Right hindlimb (tissue), 1 donor: ENCODE results near the gene NCKAP5.
A peak's percentile ranks its signal among the peaks of the same experiment; 100 is the strongest.

Source experiments
- DNase-seq: peaks from one replicate; pipeline ENCODE4 v3.0.0-alpha.2; 2018

NCKAP5 gene

DNA sequence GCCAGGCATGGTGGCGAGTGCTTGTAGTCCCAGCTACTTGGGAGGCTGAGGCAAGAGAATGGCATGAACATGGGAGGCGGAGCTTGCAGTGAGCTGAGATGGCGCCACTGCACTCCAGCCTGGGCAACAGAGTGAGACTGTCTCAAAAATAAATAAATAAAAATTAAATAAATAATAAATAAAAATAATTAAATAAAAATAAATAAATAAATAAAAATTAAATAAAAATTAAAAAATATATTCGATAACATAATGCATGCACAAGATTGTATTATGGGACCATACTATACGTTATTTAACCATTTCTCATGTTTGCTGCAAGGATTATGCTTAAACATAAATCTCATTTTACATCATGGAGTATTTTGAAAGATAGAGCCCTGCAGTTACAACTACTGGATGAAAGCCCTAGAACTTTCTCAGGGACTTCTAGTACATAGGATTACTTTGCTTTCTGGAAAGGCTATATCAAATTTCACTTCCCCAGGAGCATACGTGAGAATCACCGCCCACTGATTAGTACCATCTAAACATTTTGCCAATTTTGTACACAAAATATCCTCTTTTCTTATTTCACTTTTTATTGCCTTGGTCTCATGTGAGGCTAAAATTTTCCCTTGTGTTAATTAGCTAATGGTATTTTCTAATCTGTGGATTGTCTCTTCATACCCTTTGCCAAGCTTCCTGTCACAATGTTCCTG is 664.0 kb downstream of the NCKAP5 start:
- DNase-seq: no peak

DNA sequence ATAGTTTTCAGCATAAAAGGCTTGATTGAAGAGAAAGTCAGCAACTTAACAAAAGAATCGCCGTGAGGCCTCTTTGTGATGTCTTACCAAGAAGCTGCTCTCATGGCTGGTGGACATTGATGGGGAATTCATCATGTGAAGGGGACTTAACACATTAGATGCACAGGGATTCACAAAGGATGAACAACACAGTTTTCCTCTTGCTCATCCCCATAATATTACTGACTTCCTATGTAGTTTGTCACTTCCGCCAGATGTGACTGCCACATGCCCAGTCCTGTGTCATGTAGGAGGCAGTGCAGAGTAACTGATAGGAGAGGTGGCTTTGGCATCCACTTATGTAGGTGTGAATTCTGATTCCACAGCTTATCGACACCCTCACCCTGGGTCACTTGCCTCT is 665.6 kb downstream of the NCKAP5 start:
- no peak for DNase-seq

DNA sequence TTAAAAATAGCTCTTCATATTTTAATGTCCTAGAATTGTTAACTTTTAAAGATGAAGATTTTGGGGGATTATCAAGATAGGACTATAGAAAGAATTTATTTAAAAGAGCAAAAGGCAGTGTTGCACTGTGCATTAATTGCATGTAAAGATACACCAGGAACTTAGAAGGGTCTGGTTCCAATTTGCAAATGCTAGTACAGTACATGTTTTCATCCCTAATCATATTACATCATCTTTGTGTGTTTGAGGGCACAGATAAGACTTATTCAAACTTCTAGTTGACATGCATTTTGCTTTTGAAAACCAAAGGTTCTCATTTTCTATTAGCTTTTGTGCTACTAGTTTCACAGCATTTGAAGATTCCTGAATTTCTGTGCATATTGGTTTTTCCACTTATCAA is 666.6 kb downstream of the NCKAP5 start:
- no peak for DNase-seq

DNA sequence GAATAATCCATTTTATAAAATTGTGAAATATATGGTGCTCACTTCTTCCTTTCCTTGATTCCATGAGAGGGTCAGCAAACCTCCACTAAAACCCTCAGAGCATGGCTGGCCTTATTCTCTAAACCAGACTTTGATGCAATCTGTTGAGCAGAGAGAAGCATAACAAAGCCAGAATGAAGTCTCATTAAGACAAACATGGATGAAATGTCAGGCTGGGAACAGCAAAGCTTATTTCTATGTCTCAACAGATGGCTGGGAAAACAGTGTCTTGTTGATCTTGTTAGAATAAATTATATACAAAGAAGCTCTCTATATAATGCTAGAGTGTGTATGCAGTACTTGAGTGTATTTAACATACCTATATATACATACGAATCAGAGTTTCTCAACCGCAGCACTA is 671.2 kb downstream of the NCKAP5 start:
- DNase-seq: no peak

DNA sequence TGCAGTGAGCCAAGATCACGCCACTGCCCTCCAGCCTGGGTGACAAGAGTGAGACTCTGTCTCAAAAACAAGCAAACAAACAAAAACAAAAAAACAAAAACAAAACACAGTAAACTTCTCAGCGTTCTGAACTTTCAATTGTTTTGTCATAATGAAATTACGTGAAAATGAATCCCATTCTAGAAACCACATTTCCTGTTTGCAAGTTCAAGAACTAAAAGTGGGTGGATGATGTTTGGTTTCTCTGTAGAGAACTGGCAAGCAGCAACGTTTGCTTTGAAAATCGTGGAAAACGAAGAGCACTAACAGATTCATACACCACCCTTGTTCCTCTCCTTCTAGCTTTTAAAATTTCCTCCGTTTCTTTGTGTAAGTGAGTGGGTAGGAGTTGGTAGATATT is 672.2 kb downstream of the NCKAP5 start:
- no peak for DNase-seq

DNA sequence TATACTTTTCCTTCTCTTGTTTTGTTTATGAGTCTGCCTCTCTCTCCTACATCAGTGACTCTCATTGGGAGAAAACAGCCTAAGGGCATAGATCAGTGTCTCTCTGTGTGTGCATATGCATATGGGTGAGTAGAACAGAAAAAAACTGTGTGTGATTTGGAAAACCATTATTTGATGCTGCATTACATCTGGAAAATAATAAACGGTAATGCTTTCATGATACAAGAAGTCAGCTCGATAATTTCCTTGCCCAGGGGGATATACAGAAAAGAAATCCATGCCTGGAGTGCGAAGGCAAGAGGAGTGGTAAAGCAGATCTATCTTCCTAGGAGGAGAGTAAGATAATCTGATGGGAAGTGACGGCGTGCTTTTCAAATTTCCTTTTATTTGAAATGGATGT is 676.8 kb downstream of the NCKAP5 start:
- no peak for DNase-seq

DNA sequence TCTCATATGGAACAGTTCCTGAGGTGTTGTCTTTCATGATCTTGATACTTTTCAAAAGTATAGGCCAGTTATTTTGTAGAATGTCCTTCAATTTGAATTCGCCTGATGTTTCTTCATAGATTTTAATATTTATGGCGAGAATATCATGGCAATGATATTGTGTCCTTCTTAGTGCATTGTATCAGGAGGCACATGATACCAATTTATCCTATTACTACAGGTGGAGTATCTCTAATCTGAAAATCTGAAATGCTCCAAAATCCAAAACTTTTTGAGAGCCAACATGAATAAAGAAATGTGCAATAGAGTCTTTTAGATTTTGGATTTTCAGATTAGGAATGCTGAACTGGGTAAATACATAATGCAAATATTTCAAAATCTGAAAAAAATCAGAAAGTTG is 681.7 kb downstream of the NCKAP5 start:
- no peak for DNase-seq

DNA sequence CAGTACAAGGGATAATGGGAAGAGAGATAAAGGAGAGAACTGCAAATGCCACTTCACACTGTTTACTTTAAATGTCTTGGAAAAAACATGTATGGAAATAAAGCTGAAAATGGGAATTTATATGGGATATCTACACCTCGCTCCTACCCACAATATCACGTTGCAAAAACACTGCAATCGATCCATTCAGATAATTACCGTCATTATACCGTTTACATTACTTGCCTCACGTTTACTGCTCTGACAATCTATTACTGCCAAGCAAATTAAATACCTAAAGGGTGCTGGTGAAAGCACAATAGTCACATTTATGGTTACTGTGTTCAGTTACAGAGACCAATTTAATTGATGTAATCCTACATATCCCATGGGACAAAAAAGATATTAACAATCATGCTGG is 683.6 kb downstream of the NCKAP5 start:
- DNase-seq: no peak

DNA sequence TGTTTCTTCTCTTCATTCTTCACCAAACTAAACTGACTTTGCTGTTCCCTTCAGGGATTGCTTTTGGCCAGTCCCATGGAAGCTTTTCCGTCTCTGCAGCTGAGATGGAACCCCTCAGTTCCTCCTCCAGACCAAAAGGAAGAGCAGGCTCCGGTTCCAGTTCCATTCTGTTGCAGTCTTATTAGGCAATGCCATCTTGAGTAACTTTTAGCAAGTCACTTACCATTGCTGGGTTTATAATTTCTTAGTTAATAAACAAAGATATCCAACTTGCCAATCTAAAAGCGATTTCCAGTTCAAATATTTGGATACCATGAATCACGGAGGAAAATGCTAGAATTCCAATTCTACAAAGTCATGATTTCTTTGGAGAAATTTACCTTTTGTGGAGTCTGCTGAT is 684.0 kb downstream of the NCKAP5 start:
- no peak for DNase-seq

DNA sequence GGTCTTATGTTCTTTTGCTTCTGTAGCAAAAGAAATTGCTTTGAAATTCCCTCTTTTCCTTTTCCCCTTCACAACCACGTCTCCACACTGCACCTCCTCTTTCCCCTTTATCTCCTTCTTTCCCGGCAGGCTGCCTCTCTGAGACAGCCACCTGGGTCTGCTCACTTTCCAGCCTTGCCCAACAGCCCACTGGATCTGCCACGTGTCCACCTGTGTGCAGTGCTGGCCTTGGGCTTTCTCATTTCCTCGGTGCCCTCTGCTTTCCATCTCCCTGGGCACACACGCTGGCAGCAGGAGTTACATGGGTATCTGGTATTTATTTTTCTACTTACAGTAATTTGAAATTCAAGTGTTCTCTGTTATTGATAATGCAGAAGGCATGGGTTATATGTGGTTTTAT is 684.8 kb downstream of the NCKAP5 start:
- no peak for DNase-seq

DNA sequence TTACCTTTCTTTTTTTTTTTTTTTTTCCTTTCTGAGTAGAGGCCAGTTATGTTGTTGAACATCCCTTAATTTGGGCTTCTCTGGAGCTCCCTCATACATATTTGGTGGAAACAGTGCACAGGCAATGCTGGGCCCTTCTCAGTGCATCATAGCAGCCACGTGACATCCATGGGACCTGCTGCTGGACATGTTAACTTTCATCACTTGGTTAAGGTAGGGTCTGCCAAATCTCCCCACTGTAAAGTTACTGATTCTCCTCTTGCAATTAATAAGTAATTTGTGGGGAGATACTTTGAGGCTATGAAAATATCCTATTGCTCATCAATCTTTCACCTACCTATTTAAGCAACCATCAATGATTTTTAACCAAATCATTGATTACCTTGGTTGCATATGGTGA is 686.7 kb downstream of the NCKAP5 start:
- DNase-seq: no peak

DNA sequence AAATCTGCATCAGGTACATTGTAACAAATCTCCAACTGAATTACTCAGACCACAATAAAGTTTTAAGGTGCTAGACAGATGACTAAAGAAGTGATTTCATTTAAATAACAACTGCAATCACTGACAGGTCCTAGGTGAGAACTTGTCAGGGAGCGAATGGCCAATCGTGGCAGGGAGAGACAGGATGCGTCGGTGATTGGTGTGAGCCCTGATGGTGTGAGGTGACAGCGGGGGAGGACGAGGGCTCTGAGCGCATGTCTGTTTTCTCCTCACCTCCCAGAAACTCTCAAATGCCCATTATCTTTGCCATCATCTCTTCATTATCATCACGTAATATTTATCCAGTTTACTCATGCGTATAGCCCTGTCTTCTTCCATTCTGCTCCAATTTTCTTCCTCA is 690.3 kb downstream of the NCKAP5 start:
- no peak for DNase-seq

DNA sequence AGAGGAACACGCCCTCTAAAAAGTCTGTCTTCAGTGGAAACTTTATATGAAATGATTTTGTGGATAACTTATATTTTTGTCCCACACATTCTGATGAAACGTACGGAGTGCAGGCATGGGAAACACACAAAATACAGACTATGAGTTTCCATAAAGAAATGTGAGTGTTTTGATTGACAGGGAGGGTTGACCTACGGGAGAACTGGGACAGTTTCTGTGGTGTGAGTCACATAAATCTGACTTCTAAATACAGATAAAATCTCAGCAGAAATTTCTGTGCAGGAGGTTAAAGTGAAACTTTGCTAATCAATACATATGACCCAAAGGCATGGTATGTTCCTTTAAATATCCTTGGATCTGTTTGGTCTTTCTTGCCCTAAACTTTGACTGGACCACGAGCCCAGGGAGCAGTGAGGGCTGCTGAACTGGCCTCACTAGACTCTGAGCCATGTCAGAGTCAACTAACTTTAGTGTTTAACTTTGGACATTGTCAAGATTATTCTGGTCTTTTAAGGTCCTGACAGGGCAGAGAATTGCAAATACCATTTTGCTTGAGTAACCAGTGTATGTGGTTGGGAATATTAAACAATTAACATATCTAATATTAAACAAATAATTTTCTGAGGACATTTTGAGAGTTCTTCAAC is 691.4 kb downstream of the NCKAP5 start:
- DNase-seq: no peak

DNA sequence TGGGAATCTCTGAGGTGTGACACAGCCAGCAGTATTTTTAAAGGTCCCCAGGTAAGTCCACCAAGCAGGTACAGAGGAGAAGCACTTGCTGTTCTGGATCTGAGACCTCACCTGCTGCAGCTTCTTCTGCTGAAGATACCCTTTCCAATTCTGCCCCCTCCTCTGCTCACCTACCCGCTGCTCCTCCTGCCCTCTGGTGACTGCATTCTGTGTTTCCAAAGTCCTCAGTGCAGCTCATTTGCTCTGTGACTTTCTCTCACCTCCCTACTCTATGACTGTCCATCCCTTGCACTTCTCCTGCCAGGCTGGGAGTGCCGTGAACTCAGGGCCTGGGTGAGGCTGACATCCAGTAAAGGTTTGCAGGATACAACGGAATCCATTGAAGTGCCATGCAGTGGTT is 693.1 kb downstream of the NCKAP5 start:
- no peak for DNase-seq

DNA sequence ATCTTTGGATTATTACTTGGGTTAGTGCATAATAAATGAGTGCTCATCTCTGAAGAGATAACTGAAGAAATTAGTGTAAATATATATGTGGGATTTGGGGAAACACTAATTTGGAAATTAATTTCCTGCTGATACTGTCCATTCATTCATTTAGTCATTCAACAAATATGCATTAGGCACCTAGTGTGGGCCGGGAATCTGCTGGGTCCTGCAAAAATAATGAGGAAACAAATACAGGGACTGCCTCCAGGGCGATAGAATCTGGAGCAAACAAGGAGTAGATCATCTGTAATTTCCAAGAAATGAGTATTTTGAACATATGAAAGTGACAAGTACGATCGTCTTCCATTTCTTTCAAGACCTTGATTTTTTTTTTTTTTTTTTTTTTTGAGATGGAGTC is 694.5 kb downstream of the NCKAP5 start:
- DNase-seq: no peak

DNA sequence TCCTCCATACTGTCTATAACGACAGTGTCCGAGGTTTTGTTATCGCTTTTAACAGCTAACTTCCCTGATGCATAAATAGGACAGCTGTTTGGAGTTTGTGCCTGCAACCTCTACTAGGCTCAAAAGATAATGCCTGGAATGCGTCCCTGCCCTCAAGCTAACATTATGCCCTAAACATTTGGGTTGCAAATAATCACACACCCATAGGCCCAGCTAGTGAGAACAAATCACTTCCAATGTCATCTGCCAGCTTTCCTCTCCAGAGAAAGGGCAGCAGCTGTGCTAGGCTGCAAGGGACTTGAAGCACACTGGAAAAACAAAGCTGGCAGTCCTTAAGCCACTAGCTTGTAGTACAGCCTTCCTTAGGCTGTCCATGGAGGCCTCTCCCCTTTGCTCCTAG is 696.4 kb downstream of the NCKAP5 start:
- DNase-seq: peak; percentile 63

DNA sequence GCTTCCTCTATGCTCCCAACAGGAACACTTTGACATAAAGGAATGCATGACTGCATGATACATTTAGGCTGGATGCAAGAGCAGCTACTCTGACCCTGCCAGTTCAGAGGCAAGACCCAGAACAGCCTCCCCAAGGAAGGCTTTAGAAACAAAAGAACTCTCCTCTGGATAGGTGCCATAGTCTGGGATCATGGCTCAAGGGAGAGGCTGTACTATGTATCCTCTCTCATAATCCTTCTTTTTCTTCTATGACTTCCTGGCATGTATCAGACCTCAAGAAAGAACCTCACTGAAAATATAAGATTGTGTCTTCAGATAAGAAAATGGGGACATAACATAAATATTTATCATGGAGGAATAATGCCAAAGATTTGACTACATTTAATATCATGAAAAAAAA is 704.3 kb downstream of the NCKAP5 start:
- DNase-seq: no peak

DNA sequence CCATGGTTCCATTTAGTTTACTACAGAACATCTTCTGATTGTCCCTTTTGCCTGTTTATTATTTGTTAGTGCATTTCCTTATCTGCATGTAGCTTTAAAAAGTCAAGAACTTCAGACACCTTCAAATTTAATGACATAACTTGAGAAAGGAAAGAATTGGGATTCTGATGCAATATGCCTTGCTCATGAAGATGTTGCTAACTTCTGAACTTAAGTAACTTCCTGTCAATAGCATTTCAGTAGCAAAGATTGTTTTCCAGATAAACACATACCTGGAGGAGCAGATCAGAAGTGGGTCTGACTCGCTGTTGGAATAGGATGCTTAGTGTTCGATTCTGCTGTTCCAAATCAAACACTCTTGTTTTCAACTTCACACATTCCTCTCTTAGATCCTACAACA is 708.0 kb downstream of the NCKAP5 start:
- DNase-seq: no peak

DNA sequence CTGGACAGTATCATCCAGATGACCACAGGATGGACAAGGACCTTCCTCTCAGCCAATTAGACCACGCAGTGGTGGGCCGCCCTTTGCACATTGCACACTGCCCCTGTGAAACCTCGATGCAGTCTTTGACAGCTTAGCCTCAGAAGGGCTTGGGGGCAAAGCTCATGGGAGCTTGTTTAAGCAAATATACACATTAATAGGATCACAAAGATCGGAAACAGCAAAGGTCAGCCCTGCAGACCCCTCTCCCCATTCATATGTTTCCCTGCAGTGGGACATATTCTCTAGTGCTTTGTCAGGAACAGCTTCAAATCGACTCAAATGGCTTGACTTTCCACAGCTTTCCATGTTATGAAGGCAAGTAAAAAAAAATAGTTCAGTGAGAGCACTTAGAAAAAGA is 708.7 kb downstream of the NCKAP5 start:
- no peak for DNase-seq

DNA sequence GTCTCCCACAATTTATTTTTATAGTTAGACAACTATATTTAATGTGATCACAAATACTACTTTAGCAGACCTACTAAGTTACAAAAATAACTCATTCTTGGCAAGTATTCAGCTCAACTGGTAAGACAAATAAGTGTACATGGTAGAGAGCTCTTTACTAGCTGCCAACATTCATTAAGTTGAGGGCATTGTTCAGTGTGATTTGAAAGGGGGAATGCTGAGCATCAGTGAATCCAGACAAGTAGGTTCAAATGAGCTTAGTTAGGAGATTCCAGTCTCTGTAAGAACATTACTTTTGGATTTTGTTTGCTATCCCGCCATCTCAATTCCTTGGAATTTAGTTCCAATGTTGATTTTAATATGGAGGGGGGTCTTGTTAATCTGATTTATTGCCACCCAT is 710.9 kb downstream of the NCKAP5 start:
- DNase-seq: no peak

DNA sequence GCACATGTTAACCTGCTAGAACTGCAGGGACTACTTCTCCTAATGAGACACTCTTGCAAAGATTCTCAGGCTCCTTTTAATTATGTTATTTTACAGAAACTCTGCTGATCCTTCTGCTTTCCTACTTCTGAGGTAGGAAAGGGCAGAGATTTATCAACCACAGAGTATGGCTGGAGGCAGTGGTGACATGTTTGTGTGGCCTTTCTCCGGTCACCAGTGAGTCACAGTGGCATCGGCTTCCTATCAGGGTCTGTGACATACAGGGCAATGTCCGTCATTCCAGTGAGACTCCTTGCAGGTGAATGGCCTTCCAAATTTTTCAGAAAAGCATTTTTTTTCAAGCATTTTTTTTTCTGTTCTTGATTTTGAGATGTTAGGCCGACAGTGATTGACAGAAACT is 717.6 kb downstream of the NCKAP5 start:
- no peak for DNase-seq

DNA sequence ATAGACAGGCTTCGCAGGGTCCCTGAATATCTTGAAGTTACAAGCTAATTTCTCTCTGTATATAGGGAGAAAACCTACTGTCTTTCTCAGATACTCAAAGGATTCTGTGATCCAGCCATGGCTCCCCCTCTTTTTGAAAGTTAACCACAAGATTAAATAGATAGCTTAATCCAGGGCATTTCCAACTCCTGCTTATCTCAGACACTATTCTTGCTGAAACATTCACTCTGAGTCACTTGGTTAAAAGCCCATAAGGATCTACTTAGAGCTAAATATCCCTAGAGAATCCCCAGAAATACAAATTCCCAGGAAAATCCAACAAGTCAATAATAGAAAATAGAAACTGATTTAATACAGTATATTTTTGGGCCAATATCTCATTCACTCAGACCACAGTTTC is 719.1 kb downstream of the NCKAP5 start:
- no peak for DNase-seq

DNA sequence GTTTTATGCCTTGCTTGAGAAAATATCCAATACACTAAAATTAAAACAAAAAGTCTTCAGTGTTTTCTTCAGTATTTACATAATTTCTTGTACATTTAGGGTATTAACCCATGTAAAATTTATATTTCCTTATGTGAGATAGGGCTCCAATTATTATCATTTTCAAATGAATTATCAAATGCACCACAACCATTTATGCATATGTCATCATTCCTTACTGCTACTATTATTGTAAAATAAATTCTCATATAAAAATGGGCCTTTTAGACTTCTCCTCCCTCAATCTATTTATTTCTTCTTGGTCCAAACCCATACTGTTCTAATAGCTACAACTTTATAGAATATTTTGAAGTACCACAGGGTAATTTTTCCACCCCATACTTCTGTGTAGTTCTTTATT is 722.9 kb downstream of the NCKAP5 start:
- no peak for DNase-seq

DNA sequence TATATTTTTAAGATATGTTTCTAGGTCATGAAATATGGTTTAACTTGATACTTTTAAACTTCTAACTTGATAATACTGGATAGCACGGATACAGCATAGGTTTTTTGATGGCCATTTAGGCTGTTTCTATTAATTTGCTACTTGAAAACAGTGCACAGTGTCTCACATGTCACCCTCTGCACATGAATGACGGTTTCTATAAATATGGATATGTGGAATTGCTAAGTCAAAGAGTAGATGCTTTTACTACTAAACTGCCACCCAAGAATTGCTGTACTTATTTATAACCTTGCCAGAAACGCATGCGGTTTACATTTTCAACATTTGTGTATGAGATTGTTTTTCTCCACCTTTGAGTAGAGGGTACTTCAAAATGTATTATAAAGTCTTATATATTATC is 723.7 kb downstream of the NCKAP5 start:
- no peak for DNase-seq

DNA sequence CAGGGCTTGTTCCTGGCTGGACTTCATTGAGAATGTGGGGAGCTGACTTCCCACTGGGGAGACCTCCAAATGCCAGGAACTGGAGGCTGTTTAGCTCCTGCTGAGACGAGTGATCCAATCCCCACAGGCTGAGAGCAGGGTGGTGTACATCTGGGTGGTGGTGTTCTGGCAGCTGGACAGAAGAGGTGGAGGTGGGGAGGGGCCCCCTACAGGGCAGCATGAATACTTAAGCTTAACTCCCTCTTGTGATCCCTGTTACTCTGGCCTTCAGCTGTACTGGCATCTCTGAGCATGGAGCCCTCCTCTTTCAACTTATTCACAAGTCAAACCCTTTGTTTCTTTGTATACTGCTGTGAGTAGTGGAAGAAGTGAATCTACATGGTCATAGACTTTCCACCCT is 730.5 kb downstream of the NCKAP5 start:
- DNase-seq: no peak
